LNCaP clone FGC (cell line): Measurements from ENCODE around the gene FOSL2.

Experiments
- DNase-seq: peaks from one replicate; pipeline ENCODE4 v3.0.0-alpha.2; 2011; ENCODE audit warnings: low read depth
- H3K4me3 ChIP-seq: 2 replicates; pipeline ENCODE4 v1.5.1; 2011; ENCODE audit warnings: mild to moderate bottlenecking, low read depth, low read length, control low read depth
- TF ChIP-seq, protein P1 (sequence below): IDR thresholded peaks from 2 replicates; pipeline ENCODE4 v1.5.1; 2012; ENCODE audit warnings: mild to moderate bottlenecking; ENCODE audit not compliant: control insufficient read depth, insufficient read depth; ENCODE audit errors: extremely low read depth

FOSL2 gene

DNA sequence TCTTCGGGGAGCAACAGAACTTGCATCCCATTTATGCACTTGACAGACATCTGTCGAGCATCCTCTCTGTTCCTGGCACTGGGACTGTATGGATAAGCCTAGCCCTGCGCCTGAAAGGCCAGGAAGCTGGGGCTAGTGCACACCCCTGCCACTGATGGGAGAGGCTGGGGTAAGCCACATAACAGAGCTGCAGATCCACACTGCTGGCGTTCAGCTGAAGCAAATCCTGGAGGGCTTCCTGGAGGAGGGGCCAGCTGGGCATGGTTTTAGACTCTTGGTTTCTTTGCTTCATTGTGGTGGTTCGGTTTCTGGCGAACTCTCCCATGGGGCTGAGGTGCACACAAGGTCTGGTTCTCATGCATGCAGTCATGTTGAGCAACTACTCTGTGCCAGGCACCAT, 45.5 kb upstream of the FOSL2 start:
- TF ChIP-seq, protein P1, sequence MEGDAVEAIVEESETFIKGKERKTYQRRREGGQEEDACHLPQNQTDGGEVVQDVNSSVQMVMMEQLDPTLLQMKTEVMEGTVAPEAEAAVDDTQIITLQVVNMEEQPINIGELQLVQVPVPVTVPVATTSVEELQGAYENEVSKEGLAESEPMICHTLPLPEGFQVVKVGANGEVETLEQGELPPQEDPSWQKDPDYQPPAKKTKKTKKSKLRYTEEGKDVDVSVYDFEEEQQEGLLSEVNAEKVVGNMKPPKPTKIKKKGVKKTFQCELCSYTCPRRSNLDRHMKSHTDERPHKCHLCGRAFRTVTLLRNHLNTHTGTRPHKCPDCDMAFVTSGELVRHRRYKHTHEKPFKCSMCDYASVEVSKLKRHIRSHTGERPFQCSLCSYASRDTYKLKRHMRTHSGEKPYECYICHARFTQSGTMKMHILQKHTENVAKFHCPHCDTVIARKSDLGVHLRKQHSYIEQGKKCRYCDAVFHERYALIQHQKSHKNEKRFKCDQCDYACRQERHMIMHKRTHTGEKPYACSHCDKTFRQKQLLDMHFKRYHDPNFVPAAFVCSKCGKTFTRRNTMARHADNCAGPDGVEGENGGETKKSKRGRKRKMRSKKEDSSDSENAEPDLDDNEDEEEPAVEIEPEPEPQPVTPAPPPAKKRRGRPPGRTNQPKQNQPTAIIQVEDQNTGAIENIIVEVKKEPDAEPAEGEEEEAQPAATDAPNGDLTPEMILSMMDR = no peak
- H3K4me3 ChIP-seq = no peak overlapping the region
- DNase-seq = no peak

DNA sequence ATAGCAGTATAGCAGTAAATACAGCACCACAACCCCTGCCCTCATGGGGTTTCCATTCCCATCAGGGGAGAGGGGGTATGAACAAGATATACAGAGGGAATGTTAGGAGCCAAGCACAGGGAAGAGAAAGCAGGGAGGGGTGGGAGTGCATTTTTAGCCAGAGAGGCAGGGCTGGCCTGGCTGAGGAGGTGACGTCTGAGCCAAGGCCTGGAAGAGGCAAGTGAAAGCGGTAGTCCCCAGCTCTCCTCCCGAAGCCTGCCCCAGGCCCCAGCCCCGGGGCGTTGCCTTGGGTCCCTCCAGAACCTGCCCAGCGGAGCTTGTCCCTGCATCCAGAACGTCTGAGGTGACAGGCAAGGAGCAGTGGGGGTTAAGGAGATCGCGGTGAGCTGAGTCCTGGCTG, 45.1 kb upstream of the FOSL2 start:
- no peak overlapping the region for H3K4me3 ChIP-seq
- DNase-seq = no peak
- TF ChIP-seq, protein P1 = no peak

DNA sequence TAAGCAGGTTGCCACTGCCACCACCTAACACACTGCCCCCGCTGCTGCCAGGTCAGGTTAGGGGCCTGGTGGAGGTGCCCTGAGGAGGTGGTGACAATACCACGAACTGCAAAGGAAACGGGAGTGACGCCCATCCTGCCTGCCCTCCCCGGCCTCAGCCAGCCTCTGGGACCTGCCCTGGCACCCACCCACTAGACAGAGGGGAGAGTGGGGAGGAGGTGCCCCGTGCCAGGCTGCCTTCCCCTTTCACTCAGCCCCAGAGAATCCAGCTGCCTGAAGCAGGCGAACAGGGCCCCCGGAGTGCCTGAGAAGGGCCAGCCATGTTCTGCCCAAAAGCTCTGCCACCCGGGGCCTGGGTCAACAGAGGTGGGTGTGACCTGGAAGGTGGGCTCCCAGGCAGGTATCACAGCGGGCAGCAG, 44.5 kb upstream of the FOSL2 start:
- H3K4me3 ChIP-seq = no peak overlapping the region
- DNase-seq = no peak
- TF ChIP-seq, protein P1 = no peak

DNA sequence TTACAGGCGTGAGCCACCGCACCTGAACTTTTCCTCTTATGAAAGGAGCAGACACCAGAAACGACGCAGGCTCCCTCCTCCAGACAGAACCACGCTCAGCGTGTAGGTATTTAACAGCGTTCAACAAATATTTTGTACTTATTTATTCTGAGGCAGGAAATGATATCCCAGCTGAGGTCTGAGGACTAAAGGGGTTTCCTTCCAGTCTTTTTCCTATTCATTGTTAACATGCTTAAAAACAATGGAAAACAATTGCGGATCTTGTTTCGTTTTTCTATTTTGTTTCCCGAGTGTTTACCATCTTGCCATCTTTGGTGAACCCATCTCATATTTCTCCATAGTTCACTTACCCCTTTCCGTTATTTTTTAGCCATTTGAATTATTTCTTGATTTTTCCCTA, 43.7 kb upstream of the FOSL2 start:
- H3K4me3 ChIP-seq = no peak overlapping the region
- DNase-seq = no peak
- TF ChIP-seq, protein P1 = no peak

DNA sequence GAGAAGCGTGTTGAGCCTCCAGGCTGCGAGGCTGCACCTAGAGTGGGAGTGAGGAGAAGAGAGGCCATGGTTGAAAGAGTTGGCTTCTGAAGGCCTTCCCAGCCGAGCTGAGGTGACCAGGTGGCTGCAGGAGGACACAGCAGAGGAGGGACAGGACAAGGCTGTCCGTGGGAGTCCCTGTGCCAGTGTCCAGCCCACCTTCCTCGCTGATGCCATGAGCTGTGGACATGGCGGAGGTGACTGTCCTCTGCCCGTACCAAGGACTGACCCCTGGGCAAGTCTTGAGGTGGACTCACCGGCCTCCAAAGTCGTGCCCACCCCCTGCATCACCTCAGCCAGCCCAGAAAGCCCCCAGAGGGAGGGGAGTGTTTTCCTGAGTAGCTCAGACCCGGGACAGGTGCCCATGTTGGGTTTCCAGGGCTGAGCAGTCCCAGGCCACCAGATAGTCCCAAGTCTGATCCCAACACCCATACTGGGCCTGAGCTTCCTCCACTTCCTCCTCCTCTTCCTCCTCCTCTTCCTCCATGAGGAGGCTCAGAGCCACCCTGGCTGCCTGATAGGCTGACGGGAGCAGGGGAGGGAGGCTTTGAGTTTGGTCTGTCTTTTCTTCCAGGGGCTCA, 43.0 kb upstream of the FOSL2 start:
- TF ChIP-seq, protein P1 = no peak

DNA sequence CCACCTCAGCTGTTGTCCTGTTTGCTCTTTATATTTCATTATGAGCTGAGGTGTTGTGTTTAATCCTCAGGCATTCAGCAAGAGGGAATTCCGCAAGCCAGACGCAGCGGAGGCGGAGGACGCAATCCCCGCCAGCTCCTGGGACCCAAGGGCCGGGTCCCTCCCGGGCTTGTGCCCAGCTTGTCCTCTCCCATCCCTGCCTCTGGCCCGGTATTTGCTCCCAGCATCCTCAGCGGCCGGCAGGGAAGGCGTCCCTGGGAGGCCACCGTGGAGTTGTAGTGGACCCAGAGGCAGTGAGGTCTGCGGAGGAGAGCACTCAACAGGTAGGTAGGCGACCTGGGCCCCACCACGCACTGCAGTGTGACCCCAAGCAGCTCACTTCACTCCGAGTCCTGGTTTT, 42.5 kb upstream of the FOSL2 start:
- H3K4me3 ChIP-seq = no peak overlapping the region
- TF ChIP-seq, protein P1 = no peak
- no peak for DNase-seq

More for the DNA sequence above, 43.0 kb upstream of the FOSL2 start:
- DNase-seq = no peak
- no peak overlapping the region for H3K4me3 ChIP-seq

DNA sequence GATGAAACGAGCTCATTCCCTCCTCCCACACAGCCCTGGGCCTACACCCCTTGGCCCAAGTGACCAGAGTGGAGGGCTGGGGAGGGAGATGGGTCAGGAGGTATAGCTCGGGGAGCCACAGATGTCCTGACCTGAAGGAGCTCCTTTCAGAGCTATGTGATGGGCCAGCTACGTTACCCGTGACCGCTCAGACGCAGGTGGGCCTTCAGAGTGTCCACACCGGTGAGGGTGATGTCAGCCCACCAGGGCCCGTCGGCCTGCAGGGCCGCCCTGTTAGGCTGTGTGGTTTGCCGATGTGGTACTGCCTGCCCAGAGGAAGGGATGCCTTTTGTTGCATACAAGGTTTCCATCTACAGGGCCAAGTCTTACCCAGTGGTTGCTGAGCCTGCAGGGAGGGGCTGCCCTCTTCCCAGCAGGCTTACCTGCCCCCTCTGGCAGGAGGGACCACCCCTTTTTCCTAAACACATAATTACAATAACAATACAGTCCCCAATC, 41.8 kb upstream of the FOSL2 start:
- H3K4me3 ChIP-seq = no peak overlapping the region
- TF ChIP-seq, protein P1 = no peak
- no peak for DNase-seq
